ENCODE results near the gene CFAP410.
A peak's percentile ranks its signal among the peaks of the same experiment; 100 is the strongest.

Gene CFAP410

GRCh38 chr21:44370027-44370735 is 31.0 kb upstream of the CFAP410 start:
- no peak for TF ChIP-seq CTCF (IDR thresholded peaks at IDR 0.05; ENCODE audit: low read length, missing control alignments)
- H3K4me3 ChIP-seq (replicated peaks; ENCODE audit: low read depth, low read length), result no peak overlapping the region
- peak; percentile 13 for DNase-seq (ENCODE audit: low read depth)

- H3K4me3 ChIP-seq (replicated peaks; ENCODE audit: low read depth, low read length), result no peak overlapping the region
- DNase-seq (ENCODE audit: low read depth), result no peak
- TF ChIP-seq CTCF (IDR thresholded peaks at IDR 0.05; ENCODE audit: low read length, missing control alignments), result no peak
Observed at GRCh38 chr21:44368711-44369446, 29.7 kb upstream of the CFAP410 start.

GRCh38 chr21:44366586-44367211 is 27.5 kb upstream of the CFAP410 start:
- no peak for TF ChIP-seq CTCF (IDR thresholded peaks at IDR 0.05; ENCODE audit: low read length, missing control alignments)
- no peak for DNase-seq (ENCODE audit: low read depth)

GRCh38 chr21:44365967-44366585 is 26.9 kb upstream of the CFAP410 start:
- no peak for DNase-seq (ENCODE audit: low read depth)
- no peak for TF ChIP-seq CTCF (IDR thresholded peaks at IDR 0.05; ENCODE audit: low read length, missing control alignments)
- H3K4me3 ChIP-seq (replicated peaks; ENCODE audit: low read depth, low read length), result no peak overlapping the region

More at GRCh38 chr21:44366586-44367211, 27.5 kb upstream of the CFAP410 start:
- no peak overlapping the region for H3K4me3 ChIP-seq (replicated peaks; ENCODE audit: low read depth, low read length)

- no peak for TF ChIP-seq CTCF (IDR thresholded peaks at IDR 0.05; ENCODE audit: low read length, missing control alignments)
- no peak overlapping the region for H3K4me3 ChIP-seq (replicated peaks; ENCODE audit: low read depth, low read length)
- no peak for DNase-seq (ENCODE audit: low read depth)
Observed at GRCh38 chr21:44365251-44365966, 26.2 kb upstream of the CFAP410 start.

All from fibroblast of pulmonary artery (primary cell).